NOMO-1 treated with DMSO at 0.1 percent for 48 hours (cell line): Measurements from ENCODE around the gene HIC1.

Source experiments
- DNase-seq: peaks from one replicate; lab custom pipeline; 2025; ENCODE audit not compliant: unreplicated experiment; lab: John Stamatoyannopoulos, UW

The HIC1 gene

DNA sequence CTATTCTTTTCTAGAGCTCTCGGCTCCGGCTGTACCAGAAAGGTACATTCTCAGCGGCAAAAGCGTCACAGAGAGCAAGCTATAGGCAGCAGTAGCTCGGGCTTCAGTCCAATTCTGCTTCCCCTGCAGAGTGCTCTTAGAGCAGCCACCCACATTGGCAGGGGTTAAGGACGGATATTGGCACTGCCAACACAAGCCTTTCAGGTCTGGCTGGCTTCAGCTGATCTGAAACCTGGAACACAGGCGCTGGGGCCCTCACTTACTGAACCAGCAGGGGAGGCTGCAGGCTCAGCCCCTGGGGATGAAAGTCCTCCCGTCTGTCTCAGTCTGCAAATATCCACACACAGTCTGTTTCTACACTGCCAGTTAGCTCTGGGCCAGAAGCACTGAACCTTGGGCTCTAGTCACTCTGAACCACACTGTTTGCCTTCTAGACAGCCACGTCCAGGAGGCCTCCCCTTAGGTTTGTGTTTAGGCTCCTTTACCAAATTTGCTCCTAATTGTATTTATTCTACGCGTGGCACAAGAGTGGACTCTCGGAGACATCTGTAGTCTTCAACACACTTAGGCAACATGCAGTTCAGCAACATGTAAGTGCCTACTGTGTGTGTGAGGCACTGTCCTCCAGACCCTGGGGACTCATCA lies 40.1 kb downstream of the HIC1 start:
- no peak for DNase-seq

DNA sequence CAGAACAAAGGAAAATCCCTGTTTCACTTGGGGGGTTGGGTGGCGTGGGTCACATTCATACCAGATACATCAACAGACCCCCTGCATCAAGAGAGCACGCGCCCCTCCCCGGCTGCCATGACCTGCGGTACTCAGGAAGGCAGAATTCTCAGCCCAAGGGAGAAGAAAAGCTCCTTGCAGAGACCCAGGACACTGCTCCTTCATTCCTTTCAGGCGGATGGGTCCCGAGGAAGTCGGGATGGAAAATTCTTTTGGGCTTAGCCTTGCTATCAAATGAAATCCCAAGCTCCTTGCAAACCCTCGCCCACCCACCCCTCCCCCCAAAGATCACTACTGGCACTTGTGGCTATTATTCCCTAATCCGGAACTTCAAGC lies 40.6 kb downstream of the HIC1 start:
- no peak for DNase-seq

DNA sequence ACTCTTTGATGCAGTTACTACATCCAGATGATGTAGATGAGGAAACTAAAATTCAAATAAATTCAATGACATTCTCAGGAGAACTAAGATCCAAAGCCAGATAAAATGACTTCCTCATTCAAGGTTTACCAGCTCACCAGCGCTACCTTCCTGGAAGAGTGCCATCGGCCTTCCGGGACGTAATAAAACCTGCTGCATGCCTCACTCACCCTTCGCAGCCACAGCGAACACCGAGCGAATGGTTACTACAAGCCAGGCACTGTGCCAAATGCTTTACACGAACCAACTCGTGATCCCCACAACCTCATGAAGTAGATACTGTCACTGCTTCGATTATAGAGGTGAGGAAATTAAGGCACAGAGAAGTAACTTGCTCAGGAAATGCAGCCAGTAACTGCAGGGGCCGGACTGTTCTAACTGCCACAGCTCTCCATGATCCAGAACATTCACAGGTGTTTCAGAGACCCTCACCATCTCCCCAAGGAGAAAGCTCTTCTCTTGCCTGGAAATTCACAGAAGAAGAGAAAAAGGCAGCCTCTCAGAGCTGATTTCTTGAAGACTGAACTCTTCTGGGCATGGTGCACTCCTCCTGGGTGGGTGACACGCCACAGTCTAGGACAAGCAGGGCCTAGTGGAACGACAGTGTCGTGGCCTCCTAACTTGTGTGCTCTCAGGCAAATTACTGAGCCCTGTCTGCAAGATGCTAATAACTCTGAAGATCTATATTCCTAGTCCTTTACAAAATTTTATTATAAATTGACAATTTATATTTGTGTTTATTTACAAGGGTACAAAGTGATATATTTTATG lies 46.8 kb downstream of the HIC1 start:
- DNase-seq: peak; percentile 55

- no peak for DNase-seq
These were observed 48.3 kb downstream of the HIC1 start for GRCh38 chr17:2102931-2103809.

GRCh38 chr17:2105663-2106062 lies 50.8 kb downstream of the HIC1 start:
- no peak for DNase-seq

GRCh38 chr17:2106308-2106955 lies 51.5 kb downstream of the HIC1 start:
- no peak for DNase-seq

DNA sequence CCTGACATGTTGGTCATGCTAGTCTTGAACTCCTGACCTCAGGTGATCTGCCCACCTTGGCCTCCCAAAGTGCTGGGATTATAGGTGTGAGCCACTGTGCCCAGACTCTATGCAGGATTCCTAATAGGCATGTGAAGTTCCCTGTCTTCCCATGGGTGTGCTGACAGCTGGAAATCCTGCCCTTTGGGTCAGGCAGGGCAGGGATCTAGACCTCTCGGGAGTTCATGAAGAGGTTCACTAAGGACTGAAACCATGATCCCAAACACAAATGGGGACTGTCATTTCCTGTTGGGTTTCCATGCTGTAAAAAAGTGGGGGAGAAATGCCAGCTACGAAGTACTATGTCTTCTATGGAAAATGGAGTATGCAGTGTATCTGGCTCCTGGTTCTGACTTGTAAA lies 52.1 kb downstream of the HIC1 start:
- DNase-seq: no peak

- DNase-seq: no peak
These were observed 52.6 kb downstream of the HIC1 start for GRCh38 chr17:2107506-2107905.

DNA sequence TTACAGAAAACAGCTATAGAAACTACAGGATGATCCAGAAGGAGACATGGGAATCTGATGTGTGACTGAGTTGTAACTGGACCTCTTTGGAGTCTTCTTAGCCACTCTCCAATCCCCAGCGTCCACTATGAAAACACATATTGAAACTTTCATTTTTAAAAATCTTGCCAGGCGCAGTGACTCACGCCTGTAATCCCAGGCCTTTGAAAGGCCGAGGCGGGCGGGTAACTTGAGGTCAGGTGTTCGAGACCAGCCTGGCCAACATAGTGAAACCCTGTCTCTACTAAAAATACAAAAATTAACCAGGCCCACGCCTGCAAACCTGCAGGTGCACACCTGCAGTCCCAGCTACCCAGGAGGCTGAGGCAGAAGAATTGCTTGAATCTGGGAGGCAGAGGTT lies 53.3 kb downstream of the HIC1 start:
- no peak for DNase-seq

GRCh38 chr17:2110436-2110835 lies 55.5 kb downstream of the HIC1 start:
- DNase-seq: no peak

GRCh38 chr17:2111691-2112090 lies 56.8 kb downstream of the HIC1 start:
- DNase-seq: no peak
